Gastroesophageal sphincter (tissue), 4 donors: ENCODE measurements around the gene TTC7B. TPM values are rescaled to one million over a fixed set of nuclear protein-coding genes. Genes with fewer than 3 reads are reported as not detected.
A peak's percentile ranks its signal among the peaks of the same experiment; 100 is the strongest.

Experiments used
- ATAC-seq: fragments of 150-250 bp; one replicate; pipeline ENCODE4 v1.9.1; 2016; ENCODE audit warnings: mild to moderate bottlenecking, moderate library complexity
- H3K27ac ChIP-seq, 4 donors: fragments of 200-600 bp; sonication (generic) in 3 of 4; 1 replicate in 3 of 4; 2 replicates in 1 of 4; pipeline ENCODE4 v1.5.1; 2016 to 2019
- H3K27me3 ChIP-seq: fragments of 200-600 bp; sonication (generic); one replicate; pipeline ENCODE4 v1.5.1; 2019
- H3K36me3 ChIP-seq, 2 donors: fragments of 200-600 bp; sonication (generic); one replicate each; pipeline ENCODE4 v1.5.1; 2019; ENCODE audit warnings: control low read depth in 1 of 2
- H3K4me1 ChIP-seq, 3 donors: fragments of 200-600 bp; sonication (generic); 1 replicate in 2 of 3; 2 replicates in 1 of 3; pipeline ENCODE4 v1.5.1; 2016 to 2019; ENCODE audit warnings: control low read depth in 2 of 3
- H3K4me3 ChIP-seq, 2 donors: fragments of 200-600 bp; sonication (generic); one replicate each; pipeline ENCODE4 v1.5.1; 2019; ENCODE audit warnings: mild to moderate bottlenecking in 1 of 2, moderate library complexity in 1 of 2
- H3K9me3 ChIP-seq, 3 donors: fragments of 200-600 bp; sonication (generic); one replicate each; pipeline ENCODE4 v1.5.1; 2017 to 2019; ENCODE audit warnings: control low read depth in 2 of 3
- EP300 ChIP-seq: sonication (generic); formaldehyde crosslinking; IDR thresholded peaks from one replicate; pipeline ENCODE4 v1.6.1; 2017; ENCODE audit warnings: antibody characterized with exemption, mild to moderate bottlenecking
- POLR2A ChIP-seq, 2 donors: fragments of 450-650 bp; IDR thresholded peaks; one replicate each; pipeline ENCODE4 v1.6.1; 2017; ENCODE audit warnings: antibody characterized with exemption in 2 of 2, mild to moderate bottlenecking in 2 of 2, moderate library complexity in 1 of 2
- POLR2AphosphoS5 ChIP-seq: sonication (generic); formaldehyde crosslinking; IDR thresholded peaks from one replicate; pipeline ENCODE4 v1.6.1; 2017; ENCODE audit warnings: antibody characterized with exemption
- WGBS, 2 donors: methylation state at CpG; one replicate each; pipeline ENCODE4 v1.1.5; 2018; ENCODE audit warnings: low coverage in 1 of 2; 5-methylcytosine and 5-hydroxymethylcytosine counted together
- total RNA-seq, 4 donors: library from RNA; depleted of rRNA; stranded (reverse); fragments of >200 nt; gene quantifications; one replicate each; pipeline ENCODE4 v1.1.0, GENCODE V29; 2016
- TF ChIP-seq, protein P1 (sequence below), 4 experiments: fragments of 200-600 bp in 2 of 4; fragments of 450-650 bp in 2 of 4; sonication (generic) in 1 of 4; IDR thresholded peaks; one replicate each; pipeline ENCODE4 v1.5.1; 2017 to 2019; ENCODE audit warnings: antibody characterized with exemption in 4 of 4, mild to moderate bottlenecking in 2 of 4, moderate library complexity in 2 of 4

The TTC7B gene
- total RNA-seq, 4 donors from 2014 or later = 59.0 to 170 (median 64.1) TPM

DNA sequence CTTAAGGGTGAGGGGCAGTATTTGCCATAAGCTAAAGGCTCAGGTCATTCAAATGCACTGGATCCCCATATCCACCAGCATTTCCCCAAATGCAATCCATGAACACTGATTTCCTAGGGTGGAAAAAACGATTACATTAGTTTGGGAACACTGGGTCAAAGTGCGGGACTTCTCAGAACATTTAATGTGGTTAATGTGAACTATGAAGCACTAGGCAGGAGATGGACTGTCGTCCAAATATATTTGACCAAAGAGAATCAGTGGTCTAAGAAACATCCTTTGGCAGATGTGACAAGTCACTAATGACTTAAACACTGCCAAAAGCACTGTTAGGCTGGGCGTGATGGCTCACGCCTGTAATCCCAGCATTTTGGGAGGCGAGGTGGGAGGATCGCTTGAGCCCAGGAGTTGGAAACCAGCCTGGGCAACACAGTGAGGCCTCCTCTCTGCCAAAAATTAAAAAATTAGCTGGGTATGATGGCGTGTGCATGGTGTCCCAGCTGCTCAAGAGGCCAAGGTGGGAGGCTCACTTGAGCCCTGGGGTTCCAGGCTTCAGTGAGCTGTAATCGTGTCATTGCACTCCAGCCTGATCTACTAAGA, 214.0 kb downstream of the TTC7B start:
- peak; percentile 47 for ATAC-seq
- no peaks in the 10 kb centered on the region for H3K27me3 ChIP-seq
- H3K4me1 ChIP-seq = peaks cover 0 to 25% (median 3%) of the 10 kb centered on the region in 3 donors
- H3K9me3 ChIP-seq = no peaks in the 10 kb centered on the region
- H3K36me3 ChIP-seq = peaks cover 0 to 3% of the 10 kb centered on the region in 2 donors
- H3K27ac ChIP-seq = no peak overlapping the region
- 54 to 85% methylated on average over 5 to 6 of the region's 9 CpGs for WGBS, 2 donors
- H3K4me3 ChIP-seq = no peak overlapping the region
- TF ChIP-seq EP300 (no peak), POLR2A (IDR thresholded peaks at IDR 0.05) (no peak), POLR2AphosphoS5 (no peak)
- TF ChIP-seq, protein P1, sequence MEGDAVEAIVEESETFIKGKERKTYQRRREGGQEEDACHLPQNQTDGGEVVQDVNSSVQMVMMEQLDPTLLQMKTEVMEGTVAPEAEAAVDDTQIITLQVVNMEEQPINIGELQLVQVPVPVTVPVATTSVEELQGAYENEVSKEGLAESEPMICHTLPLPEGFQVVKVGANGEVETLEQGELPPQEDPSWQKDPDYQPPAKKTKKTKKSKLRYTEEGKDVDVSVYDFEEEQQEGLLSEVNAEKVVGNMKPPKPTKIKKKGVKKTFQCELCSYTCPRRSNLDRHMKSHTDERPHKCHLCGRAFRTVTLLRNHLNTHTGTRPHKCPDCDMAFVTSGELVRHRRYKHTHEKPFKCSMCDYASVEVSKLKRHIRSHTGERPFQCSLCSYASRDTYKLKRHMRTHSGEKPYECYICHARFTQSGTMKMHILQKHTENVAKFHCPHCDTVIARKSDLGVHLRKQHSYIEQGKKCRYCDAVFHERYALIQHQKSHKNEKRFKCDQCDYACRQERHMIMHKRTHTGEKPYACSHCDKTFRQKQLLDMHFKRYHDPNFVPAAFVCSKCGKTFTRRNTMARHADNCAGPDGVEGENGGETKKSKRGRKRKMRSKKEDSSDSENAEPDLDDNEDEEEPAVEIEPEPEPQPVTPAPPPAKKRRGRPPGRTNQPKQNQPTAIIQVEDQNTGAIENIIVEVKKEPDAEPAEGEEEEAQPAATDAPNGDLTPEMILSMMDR (IDR thresholded peaks at IDR 0.05) = no peak

DNA sequence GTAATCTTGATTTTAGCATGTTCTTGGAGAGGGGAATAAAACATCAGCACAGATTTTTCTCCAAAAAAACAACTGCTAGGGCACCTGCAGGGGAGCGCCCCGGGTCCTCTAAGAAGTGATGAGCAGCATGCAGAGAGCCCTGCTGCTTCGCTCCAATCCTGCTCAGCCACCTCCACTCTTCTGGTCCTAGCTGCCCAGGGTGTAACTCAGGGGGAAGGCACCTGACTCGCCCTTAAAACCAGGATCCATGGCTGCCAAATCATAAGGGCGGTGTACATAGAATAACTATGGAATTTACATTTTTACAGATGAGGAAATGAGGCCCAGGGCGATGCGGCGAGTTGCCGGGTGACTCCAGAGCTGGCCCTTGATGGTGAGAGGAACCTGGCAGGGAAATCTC, 214.7 kb downstream of the TTC7B start:
- Histone ChIP-seq H3K4me3 (no peak overlapping the region), H3K27me3 (no peaks in the 10 kb centered on the region), H3K4me1 (peaks cover 0 to 25% (median 3%) of the 10 kb centered on the region in 3 donors), H3K27ac (no peak overlapping the region), H3K36me3 (no peaks in the 10 kb centered on the region), H3K9me3 (no peaks in the 10 kb centered on the region)
- TF ChIP-seq, protein P1 (IDR thresholded peaks at IDR 0.05) = no peak
- TF ChIP-seq POLR2A (IDR thresholded peaks at IDR 0.05) (no peak), EP300 (no peak), POLR2AphosphoS5 (no peak)
- no peak for ATAC-seq
- WGBS, 2 donors = 92% methylated on average over 3 of the region's 9 CpGs; no CpG with 5 or more reads in 1 of the 2 donors

DNA sequence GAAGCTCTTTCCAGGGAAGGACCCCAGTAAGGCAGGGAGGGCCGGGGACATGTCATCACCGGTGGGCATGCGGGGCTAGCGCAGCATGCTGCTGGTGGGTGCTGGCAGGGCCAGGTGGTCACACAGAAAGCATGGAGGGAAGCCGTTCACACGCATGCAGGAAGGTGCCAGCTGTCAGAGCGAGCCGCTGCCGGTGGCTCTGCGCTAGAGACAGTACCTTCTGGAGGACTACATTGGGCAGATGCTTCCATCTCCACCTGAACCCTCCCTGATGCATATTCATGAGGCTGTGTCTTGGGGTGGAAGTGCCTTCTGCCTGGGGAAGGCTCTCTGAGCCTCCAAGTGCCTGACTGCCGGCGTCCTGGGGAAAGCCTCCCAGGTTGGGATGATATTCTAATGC, 215.6 kb downstream of the TTC7B start:
- Histone ChIP-seq H3K4me3 (no peak overlapping the region), H3K9me3 (no peaks in the 10 kb centered on the region), H3K36me3 (no peaks in the 10 kb centered on the region), H3K4me1 (peaks cover 0 to 25% (median 3%) of the 10 kb centered on the region in 3 donors), H3K27me3 (no peaks in the 10 kb centered on the region), H3K27ac (no peak overlapping the region)
- 100% methylated on average over 2 of the region's 12 CpGs; no CpG with 5 or more reads in 1 of the 2 donors for WGBS, 2 donors
- ATAC-seq = no peak
- TF ChIP-seq POLR2A (IDR thresholded peaks at IDR 0.05) (no peak), EP300 (no peak), POLR2AphosphoS5 (no peak)
- TF ChIP-seq, protein P1 (IDR thresholded peaks at IDR 0.05) = no peak

DNA sequence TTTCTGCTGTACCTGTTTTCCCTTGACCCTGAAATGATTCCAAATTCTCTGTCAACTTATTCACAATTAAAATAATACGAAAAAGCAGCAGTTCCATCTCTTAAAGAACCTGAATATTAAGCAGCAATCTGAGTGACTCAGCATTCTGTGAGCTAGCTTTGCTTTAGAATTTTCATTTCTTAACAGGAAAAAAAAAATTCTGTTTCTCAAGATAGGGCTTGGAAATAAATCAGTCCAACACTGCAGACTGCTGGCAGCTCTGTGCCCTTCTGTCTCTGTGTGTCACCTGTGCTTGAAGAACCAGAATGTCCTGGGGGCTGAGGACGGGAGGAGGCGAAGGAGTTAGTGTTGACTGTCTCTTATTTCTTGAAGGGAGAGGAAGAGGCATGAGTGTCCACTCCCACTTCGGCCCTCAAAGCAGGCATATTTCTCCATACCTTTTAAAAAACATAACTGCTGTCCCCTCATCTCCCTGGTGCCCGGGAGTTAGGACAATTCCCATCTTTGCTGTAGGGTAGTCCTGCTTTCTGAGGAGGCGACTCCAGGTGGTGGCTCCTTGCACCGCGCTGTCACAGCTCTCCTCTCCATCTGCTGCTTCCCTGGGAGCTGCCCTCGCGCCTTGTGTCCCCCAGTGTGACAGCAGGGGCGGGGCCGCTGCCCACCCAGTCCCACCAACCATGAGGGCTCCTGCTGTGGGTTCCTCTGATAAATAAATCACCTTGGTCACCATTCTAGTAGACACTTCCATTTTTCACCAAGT, 216.3 kb downstream of the TTC7B start:
- no peak overlapping the region for H3K4me3 ChIP-seq
- ATAC-seq = no peak
- WGBS, 2 donors = 69 to 87% methylated on average over 10 to 12 of the region's 12 CpGs

More for the DNA sequence above, 216.3 kb downstream of the TTC7B start:
- H3K27me3 ChIP-seq = no peaks in the 10 kb centered on the region
- H3K36me3 ChIP-seq = no peaks in the 10 kb centered on the region
- peaks cover 0 to 25% (median 3%) of the 10 kb centered on the region in 3 donors for H3K4me1 ChIP-seq
- TF ChIP-seq POLR2A (IDR thresholded peaks at IDR 0.05) = no peak
- TF ChIP-seq POLR2AphosphoS5 = no peak
- TF ChIP-seq EP300 = no peak
- TF ChIP-seq, protein P1 (IDR thresholded peaks at IDR 0.05) = peak in 3 of 4 experiments; percentile 40 to 69 (median 43)
- H3K27ac ChIP-seq = peak overlapping the region; percentile 3 to 72 (median 60)
- H3K9me3 ChIP-seq = no peaks in the 10 kb centered on the region
